ENCODE data around the gene TEDDM1. TPM values are rescaled to one million over a fixed set of nuclear protein-coding genes. Genes with fewer than 3 reads are reported as not detected.

The TEDDM1 gene
- total RNA-seq, 1 experiment from 2014 or later: not detected

DNA sequence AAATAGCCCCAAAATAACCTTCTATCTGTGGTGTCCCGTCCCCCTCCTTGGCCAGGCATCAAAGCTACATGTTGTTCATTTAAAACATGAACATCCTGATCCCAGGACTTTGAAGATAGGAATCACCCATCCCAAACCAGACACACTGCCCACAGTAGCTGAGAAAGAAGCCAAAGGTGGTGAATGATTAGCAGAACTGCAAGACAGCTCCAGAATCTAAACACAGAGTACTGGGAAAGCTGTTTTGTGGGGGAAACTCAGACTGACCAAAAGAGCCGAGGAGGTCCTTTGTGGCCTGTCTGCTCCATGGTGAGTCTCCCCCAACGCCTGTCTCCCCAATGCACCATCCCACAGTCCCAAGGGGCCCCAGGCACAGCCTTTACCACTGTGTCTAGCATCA, 7.3 kb upstream of the TEDDM1 start:
- DNase-seq (ENCODE audit: low read depth): no peak

DNA sequence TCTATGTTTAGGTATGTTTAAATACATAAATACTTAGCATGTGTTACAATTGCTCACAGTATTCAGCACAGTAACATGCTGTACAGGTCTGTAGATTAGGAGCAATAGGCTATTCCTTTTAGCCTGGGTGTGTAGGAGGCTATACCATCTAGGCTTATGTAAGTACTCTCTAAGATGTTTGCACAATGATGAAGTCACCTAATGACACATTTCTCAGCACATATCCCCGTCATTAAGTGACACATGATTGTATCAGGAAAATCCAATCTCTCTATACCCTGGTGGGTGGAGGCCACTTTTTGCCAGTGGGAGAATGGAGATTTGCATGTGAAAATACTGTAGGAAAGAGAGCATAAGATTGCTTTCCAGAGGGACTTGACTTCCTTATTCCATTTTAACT, 5.5 kb upstream of the TEDDM1 start:
- no peak for DNase-seq (ENCODE audit: low read depth)

DNA sequence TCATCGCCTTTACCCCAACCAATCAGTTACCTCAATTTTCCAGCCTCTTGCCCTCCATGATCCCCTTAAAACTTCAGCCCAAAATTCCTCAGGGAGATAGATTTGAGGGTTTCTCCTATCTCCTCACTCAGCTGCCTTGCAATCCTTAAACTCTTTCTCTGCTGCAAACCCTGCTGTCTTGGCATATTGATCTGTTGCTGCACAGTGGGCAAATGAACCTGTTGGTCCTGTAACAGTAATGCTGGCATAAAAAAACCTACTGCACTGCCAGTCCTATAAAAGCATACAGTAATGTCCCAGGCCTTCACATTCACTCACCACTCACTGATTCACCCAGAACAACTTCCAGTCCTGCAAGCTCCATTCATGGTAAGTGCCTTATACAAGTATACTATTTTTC, 5.1 kb upstream of the TEDDM1 start:
- no peak for DNase-seq (ENCODE audit: low read depth)

DNA sequence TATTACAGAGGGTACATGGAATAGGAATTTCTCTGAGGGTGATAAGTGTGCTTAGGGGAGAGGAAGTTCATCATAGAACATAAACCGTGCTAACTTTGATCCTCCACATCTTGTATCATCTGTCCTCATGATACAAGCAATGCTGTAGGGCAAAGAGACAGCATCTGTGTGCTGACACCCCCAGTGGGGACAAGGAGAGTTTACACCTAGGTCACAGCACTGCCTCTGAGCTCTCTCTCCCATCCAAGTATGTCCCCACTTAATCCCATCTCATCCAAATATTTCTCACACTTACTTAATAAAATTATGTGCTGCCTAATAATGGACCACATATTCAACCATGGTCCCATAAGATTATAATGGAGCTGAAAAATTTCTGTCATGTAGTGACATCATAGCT, 4.3 kb upstream of the TEDDM1 start:
- no peak for DNase-seq (ENCODE audit: low read depth)

DNA sequence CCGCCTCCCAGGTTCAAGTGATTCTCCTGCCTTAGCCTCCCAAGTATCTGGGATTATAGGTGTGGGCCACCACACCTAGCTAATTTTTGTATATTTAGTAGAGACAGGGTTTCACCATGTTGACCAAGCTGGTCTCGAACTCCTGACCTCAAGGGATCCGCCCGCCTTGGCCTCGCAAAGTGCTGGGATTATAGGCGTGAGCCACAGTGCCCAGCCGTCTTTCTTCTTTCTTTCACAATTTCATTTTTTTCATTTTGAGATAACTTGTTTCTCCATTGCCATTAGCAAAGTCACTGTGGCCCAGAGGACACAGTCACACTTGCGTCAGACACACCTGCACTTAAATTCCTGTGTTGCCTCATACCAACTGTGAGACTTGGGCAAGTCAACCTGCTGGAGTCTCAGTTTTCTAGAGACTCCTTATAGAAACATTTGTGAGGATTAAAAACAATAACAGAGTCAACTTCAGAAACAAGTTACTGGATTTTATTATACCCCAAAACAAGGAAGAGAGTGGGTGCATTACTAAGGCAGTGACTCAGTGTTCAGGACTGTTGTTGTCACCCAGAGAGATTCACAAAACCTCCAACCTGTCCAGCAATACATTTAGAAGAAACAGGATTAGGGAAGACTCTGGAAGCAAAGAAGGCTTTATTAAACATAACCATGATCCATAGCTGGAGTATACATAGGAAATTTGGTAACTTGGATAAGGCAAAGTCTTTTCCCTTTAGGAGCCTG, 2.6 kb downstream of the TEDDM1 start:
- DNase-seq (ENCODE audit: low read depth): no peak

DNA sequence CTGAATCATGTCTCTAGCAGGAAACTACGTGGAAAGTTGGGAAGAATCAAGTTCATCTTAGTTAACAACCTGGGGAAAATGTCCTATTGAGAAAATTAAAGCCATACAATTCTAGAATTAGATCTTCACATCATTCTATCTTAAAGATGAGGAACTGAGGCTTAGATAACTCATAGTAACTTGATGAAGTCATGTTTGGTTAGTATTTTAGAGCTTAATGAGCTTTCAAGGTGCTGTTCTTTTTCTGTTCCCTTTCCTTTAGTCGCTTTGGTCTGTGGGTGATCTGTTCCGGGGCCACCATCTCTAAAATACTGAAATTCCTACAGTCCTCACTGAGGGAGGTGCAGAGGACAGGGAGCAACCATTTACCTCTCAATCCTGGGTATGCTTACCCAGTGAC, 4.6 kb downstream of the TEDDM1 start:
- no peak for DNase-seq (ENCODE audit: low read depth)

DNA sequence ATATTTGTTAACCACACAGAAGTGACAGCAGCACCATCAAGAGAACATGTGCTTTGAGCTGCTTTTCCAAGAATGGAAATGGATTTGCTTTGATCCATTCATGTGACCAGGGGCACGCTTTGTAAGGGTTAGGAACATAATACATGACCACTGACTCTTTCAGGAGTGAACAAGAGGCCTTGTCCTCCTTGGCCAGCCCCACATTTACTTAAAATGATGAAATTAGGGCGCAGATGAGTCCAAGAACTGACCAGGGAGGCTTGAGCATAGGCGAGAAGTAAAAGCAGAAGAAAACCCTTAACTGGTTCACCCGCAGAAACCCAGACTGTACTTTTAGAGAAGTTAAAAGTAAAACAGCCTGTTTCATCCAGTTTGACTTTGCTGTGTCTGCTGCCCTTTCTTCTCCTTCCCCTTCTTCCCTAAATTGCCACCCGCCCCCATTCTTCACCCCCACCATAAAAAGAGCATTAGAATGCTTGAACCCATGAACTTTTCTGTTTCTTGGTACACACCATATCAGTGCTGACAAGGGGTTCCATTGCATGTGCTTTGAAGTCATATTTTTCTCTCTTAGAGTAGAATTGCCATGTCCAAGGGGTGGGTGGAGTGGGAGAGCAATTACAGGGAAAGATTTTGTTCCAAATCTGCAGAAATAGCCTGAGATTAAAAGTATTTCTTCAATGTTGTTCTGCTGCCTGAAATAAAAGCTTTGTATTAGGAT, 6.3 kb downstream of the TEDDM1 start:
- no peak for DNase-seq (ENCODE audit: low read depth)

DNA sequence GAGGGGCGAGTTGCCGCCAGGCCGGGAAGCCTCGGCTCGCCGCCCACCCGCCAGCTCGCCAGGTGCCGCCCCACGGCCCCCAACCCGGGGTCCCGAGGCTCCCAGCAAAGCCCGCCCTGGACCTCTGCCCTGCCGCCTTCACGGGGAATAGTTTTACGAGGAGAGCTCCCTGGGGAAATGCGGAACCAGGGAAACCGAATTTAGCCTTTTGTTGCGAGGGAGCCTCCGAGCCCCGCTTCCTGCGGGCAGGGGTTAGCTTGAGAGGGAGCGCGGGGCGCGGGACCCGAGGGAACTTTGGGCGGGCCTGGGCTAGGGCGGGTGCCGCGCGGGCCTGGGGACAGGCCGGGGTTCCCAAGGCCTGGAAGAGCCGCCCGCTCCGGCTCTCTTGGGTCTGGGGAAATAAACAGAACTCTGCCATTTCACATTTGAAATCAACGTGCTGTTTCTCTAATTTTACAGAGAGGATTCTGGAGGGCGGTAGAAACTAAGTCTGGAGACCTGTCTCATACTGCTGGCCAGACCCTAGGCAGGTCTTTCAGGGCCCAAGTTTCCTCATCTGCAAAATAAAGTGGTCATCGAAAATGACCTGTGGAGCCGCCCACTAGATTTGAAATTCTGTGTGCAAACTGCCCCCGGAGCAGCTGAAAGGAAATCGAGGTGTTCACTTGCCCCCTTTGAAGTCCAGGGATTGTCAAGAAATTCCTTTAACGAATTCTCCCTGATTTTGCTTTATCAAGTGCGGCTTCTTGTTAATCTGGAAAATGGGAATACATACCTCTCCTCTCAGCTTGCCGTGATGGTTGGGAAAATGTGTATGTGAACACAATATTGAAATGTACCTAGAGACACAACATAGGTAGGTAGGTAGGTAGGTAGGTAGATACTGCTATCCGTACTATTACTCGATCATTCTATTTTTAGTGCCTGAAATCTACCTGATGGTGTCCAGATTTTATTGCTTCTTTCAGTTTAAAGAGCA, 8.1 kb downstream of the TEDDM1 start:
- peak; percentile 33 for DNase-seq (ENCODE audit: low read depth)

DNA sequence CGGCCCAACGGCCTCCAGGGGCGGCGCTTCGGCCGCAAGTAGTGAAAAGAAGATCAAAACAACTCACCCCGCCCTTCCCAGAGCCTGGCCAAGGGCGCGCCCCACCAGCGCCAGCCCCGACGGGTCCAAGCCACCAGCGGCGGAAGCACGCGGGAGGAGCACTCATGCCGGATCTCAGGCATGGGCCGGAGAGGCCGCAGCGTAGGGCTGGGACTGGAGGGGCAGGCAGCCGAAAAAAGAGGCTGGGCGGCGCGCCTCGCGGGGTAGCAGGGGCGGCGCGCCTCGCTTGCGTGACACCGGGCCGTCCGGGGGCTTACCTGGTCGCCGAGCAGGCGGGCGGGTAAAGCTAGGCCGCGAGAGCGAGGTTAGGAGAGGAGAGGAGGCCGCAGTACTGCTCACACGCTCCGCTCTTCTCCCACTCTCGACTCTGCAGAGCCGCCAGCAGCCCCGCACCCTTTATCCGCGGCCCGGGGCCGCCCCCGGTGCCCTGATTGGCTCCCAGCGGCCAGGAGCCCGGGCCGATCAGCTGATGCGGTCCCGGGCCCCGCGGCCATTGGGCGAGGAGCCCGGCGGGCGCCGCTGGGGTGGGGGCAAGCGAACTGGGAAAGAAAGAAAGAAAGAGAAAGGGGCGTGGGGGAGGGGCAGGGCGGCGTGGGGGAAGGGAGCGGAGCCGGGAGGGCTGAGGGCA, 9.0 kb downstream of the TEDDM1 start, which contains the start of gene GLUL:
TSS of gene GLUL (minus strand) at position 429 of the 688 bp plus-strand sequence. CDS start 3,053 bp downstream, outside the sequence.
- peak; percentile 91 for DNase-seq (ENCODE audit: low read depth)

DNA sequence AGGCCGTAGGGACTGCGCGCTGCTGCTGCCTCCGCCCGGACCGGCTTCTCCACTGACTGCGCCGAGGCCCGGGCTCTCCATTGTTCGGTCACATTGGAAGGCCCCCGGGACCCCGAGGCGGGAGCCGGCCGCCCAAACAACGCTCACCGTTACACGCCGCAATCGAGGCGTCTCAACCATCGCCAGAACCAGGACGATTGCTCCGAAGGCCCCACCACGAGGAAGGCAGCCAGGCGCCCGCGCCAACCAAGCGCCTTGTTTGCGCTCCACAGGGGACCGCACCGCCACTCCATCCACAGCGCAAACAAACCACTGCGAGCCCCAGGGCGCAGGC, 9.5 kb downstream of the TEDDM1 start:
- no peak for DNase-seq (ENCODE audit: low read depth)

DNA sequence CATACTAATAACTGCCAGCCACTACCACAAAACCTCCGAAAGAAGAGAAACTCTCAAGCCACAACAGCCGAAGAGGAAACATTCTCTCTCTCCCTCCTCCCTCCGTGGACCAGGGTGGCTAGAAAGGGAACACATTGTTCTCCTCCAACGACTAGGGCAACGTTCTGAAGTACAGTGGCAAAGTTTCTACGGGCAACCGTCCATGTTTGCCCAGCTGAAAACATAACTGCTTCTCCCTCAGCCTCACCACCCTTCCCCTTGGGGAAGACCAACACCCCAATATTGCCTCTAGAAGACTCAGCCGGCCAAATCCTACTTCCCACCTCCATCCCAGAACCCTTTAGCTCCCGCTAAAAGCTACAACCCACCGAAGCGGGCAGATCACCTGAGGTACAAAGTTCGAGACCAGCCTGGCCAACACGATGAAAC, 10.8 kb downstream of the TEDDM1 start:
- peak; percentile 11 for DNase-seq (ENCODE audit: low read depth)

DNA sequence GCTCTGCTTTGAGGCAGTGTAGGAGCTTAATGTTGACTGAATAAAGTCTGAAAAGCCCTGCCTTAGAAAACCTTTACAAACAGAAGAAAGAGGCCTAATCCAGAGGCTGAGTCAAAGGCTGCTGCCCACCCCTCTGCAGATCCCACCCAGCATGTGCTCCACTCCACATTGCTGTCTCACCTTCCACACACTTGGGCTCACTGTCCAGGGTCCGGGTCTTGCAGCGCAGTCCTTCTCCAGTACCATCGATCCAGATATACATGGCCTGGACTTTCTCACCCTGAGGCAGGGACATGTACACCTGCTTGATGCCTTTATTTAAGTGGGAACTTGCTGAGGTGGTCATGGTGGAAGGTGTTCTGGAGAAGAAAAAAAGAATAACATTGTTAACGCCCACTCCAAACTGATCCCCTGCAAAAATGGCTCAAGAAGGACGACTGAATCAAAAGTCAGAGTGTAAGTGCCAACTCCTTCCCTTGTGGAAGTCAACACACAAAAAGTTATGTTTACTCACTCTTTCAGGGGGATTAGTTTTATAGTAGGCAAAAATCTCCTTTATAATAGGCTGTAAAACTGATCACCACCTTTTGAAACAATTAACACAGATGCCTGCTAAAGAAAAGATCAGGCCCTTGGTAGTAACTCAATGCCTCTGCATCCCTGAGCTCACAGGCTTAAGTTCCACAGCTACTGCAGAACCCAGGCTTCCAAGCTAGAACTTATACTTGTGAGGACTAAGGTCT, 11.9 kb downstream of the TEDDM1 start:
- no peak for DNase-seq (ENCODE audit: low read depth)

DNA sequence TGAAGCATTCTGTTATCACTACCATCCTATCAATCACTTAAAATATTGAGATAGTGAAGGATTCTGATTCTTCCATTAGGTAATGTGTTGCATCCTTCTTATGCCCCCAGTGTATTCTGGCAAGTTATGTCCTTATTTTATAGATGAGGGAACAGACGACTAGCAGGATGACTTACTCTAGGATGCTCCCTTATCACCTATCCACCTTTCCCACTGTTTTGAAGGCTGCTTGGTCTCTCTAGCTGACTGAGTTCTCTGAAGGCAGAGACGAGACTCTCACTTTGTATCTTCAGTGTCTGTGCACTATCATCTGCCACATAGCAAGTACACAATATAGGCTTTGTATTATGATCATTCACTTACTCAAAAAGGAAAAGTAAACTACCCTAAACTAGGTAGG, 12.9 kb downstream of the TEDDM1 start:
- no peak for DNase-seq (ENCODE audit: low read depth)

DNA sequence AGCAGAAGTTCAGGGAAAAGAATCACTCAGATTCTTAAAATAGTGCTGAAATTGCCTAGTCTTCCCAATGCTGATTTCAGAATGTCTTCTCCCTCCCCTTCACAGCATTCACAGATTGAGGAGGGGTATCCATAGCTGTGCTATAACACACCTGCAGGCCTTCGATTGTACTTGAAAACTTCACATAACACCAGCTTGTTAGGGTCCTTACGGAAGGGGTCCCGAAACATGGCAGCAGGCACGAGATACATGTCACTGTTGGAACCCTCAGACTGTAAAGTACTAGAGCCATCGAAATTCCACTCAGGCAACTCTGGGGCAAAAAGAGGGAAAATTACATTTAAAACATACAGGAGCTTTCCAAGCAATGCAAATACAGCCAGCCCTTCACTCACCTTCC, 13.5 kb downstream of the TEDDM1 start:
- no peak for DNase-seq (ENCODE audit: low read depth)

DNA sequence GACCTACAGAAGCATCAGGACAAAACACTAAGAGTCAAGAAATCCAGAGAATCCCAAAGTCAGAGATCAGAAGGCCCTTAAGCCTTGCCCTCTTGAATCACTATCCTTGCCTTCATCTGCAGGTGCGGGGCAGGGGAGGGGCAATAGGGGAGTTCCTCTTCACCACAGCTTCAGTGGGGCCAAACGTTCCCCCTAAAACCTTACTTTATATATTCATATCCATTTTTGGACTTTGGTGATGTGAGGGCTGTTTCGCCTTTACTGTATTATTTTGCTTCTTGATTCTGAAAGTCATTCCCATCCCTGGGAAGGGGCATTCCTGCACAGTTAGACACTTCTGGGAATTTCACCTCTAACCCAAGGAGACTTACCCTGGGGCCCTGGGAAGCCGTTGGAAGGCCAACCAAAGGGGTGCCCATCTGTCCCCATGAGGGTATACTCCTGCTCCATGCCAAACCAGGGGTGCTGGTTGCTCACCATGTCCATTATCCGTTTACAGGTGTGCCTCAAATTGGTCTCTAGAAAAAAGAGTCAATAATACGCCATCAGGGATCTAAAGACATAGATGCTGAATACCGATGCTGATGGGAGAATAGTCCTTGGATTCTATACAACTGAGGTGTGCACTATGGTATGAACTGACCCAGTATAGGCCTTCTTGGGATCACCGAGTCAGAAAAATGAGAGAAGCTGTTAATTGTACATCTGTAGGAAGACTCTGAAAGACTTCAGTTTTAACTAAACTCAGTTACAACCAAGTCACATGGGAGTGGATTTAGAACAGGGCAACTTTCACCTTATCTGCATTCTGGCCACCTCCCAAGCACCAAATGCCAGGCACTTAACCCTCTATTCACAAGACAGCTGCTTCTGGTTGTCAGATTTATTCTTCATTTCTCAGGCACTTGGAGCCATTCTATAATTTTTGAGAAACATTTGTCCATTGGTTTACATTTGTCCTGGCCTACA, 14.3 kb downstream of the TEDDM1 start:
- no peak for DNase-seq (ENCODE audit: low read depth)

DNA sequence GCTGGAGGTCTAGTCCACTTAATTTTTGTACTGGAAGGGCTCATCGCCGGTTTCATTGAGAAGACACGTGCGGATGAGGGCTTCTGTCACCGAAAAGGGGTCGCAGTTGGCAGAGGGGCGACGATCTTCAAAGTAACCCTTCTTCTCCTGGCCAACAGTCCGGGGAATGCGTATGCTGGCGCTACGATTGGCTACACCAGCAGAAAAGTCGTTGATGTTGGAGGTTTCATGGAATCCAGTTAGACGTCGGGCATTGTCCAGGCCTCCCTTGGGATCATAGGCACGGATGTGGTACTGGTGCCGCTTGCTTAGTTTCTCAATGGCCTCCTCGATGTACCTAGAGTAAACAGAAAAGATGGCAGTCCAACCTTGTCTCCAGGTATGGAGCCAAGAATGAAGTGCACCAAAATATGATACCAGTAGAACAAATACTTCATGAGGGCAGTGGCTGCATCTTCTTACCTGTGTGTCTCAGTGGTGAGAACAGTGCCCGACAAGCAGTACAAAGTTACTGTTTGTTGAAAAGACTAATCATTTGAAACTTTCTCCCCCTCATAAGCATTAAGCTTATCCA, 16.0 kb downstream of the TEDDM1 start:
- DNase-seq (ENCODE audit: low read depth): no peak

DNA sequence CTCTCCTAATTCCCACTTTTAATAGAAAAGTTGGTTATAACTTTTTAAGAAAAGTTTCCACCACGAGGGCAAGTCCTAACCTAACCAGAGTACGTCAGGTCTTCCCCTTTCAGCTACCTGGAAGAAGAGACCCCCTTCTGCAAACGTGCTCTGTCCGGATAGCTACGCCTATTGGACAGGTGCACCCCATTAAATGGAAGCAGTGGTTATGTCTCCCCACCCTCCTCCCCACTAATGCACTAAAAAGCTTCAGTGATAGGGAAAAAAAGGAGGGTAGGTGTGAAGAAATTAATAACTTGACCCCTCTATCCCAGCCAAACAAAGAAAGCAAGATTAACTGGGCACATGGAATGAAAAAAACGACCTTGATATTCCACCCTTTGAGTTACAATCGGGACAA, 16.5 kb downstream of the TEDDM1 start:
- DNase-seq (ENCODE audit: low read depth): no peak

DNA sequence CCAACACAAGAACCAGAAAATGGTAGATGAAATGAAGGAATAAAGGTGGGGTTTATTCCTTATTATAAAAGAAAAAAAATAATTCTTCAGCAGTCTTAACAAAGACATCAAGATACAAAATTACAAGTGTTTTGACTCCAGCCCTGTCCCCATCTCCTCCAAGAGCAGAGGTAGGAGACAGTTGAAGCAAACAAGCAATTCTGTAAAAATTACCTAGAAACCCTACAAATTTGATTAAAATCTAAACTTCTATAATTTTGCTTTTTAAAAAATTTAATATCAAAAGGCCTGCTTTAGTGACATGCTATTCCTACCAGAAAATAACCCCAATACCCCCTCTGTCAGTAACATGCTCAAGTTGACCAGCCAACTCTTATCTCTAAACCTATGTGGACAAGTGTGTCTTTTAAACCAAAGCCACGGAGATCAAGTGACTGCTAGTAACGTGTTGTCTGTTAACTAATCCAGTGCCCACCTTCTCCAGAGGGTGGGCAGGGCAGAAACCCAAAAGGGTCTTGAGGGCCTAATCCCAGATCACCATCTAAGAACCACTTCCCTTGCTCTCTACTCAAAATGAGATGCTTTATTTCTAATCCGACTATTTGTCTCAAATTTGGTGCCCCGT, 17.3 kb downstream of the TEDDM1 start:
- DNase-seq (ENCODE audit: low read depth): no peak

All from Daoy (cell line).